ENCODE results near the gene MSRB3. TPM values are rescaled to one million over a fixed set of nuclear protein-coding genes. Genes with fewer than 3 reads are reported as not detected.
"Not testable (repeated sequence)": the region's sequence is repeated elsewhere in the genome, so short reads cannot be mapped to it uniquely, and the experiment has no call there.

MSRB3 gene
- total RNA-seq, 1 experiment from 2014 or later = 5.9 TPM

DNA sequence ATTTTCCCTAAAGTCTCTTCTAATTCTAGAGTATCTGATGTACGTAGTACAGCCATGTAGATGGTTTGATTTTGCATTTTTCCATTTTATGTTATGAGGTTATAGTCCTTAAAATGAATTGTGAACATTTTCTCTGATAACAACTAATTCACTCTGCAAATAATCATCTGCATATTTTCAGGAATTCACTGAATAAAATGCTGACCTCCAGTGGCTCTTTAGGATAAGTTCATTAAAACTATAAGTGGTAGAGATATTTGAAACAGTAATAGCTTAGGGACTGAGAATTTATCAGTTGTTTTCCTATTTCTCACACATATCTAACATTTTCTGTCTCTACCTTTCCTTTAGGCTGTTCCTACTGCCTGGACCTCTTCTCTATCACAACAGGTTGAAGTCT lies 4.4 kb downstream of the MSRB3 start:
- no TSS peak for BruUV-seq (replicated peaks)
- DNase-seq (no peak), ATAC-seq (no peak)
- Histone ChIP-seq H3K9me2 (replicated peaks; ENCODE audit: low read length) (no peaks in the 10 kb centered on the region), H3K9me3 (ENCODE audit: low read length) (no peaks in the 10 kb centered on the region), H3K27ac (ENCODE audit: low read length) (no peak overlapping the region), H3K9ac (ENCODE audit: low read length) (no peak overlapping the region), H3K4me1 (ENCODE audit: insufficient read depth, low read length) (peaks cover 5% of the 10 kb centered on the region; the same call in 1 of the 2 replicates), H3K36me3 (ENCODE audit: low read depth, low read length) (no peaks in the 10 kb centered on the region), H3K79me2 (ENCODE audit: low read length) (0 out of 2 replicates have a peak, but pooled peaks cover 5% of the 10 kb centered on the region), H4K20me1 (ENCODE audit: low read length) (no peaks in the 10 kb centered on the region), H3F3A (ENCODE audit: low read length, unreplicated experiment) (no peaks in the 10 kb centered on the region), H3K27me3 (ENCODE audit: low read length) (no peaks in the 10 kb centered on the region), H3K4me2 (ENCODE audit: low read length) (no peak overlapping the region), H2AFZ (ENCODE audit: low read length) (no peak overlapping the region), H3K4me3 (ENCODE audit: low read length) (no peak overlapping the region)
- TF ChIP-seq EZH2phosphoT487 (IDR thresholded peaks at IDR 0.05; ENCODE audit: borderline replicate concordance, low read length) (no peak), EZH2 (IDR thresholded peaks at IDR 0.05; ENCODE audit: low read length, unreplicated experiment) (no peak)
- TF ChIP-seq, protein P1, sequence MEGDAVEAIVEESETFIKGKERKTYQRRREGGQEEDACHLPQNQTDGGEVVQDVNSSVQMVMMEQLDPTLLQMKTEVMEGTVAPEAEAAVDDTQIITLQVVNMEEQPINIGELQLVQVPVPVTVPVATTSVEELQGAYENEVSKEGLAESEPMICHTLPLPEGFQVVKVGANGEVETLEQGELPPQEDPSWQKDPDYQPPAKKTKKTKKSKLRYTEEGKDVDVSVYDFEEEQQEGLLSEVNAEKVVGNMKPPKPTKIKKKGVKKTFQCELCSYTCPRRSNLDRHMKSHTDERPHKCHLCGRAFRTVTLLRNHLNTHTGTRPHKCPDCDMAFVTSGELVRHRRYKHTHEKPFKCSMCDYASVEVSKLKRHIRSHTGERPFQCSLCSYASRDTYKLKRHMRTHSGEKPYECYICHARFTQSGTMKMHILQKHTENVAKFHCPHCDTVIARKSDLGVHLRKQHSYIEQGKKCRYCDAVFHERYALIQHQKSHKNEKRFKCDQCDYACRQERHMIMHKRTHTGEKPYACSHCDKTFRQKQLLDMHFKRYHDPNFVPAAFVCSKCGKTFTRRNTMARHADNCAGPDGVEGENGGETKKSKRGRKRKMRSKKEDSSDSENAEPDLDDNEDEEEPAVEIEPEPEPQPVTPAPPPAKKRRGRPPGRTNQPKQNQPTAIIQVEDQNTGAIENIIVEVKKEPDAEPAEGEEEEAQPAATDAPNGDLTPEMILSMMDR (conservative IDR thresholded peaks at IDR 0.05; ENCODE audit: low read depth, low read length) = peak; percentile 53
- ChIA-PET CTCF (interaction anchor here (1.0 kb wide), 1 partner anchor 18 kb away, joined by 5 read pairs; no protein-coding TSS in a partner anchor), POLR2A (ENCODE audit: unreplicated experiment) (interaction anchor here (0.7 kb wide), 1 partner anchor 487 kb away, joined by 6 read pairs; no protein-coding TSS in a partner anchor)
- intact Hi-C loops (cut with micrococcal nuclease) = loop anchor here (5.0 kb wide), 1 partner anchor 391 kb away; no protein-coding TSS in a partner anchor

DNA sequence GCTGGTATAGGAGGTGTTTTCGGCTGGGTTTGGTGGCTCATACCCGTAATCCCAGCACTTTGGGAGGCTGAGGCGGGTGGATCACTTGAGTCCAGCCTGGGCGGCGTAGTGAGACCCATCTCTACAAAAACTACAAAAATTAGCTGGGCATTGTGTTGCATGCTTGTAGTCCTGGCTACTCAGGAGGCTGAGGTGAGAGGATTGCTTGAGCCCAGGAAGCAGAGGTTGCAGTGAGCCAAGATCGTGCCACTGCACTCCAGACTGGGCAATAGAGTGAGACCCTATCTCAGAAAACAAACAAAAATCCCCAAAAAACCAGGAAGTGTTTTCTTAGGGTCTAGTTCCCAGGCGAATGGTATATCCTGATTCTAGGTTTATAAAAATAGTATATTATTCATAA lies 7.0 kb downstream of the MSRB3 start:
- H3K9ac ChIP-seq (ENCODE audit: low read length); ATAC-seq; POLR2A ChIA-PET (ENCODE audit: unreplicated experiment); H3F3A ChIP-seq (ENCODE audit: low read length, unreplicated experiment); intact Hi-C loops (cut with micrococcal nuclease); H2AFZ ChIP-seq (ENCODE audit: low read length); H3K4me2 ChIP-seq (ENCODE audit: low read length); H3K4me1 ChIP-seq (ENCODE audit: insufficient read depth, low read length); H4K20me1 ChIP-seq (ENCODE audit: low read length); H3K36me3 ChIP-seq (ENCODE audit: low read depth, low read length); H3K9me2 ChIP-seq (replicated peaks; ENCODE audit: low read length); H3K79me2 ChIP-seq (ENCODE audit: low read length); H3K27ac ChIP-seq (ENCODE audit: low read length); H3K27me3 ChIP-seq (ENCODE audit: low read length); H3K4me3 ChIP-seq (ENCODE audit: low read length); H3K9me3 ChIP-seq (ENCODE audit: low read length); BruUV-seq (replicated peaks); DNase-seq; CTCF ChIA-PET: not testable (repeated sequence)

DNA sequence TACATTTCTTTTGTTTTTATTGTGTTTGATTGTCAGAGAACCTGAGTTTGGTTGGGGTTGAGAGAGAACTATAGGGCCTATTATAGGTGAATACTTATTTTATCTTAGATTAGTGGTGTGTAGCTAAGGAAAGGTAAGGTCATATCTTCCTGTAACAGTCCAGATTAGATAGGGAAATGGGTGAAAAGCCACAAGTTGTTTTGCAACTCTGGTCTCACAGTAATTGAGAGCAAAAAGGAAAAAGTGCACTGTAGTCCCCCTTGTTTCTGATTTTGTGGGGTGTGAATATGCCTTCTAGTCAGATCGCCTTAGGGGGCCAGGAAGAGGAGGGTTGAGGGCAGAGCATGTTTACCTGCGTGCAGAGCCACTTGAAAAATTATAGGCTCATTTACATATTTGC lies 8.9 kb downstream of the MSRB3 start:
- H3K27me3 ChIP-seq (ENCODE audit: low read length) = no peaks in the 10 kb centered on the region
- intact Hi-C loops (cut with micrococcal nuclease) = no loop called here
- H2AFZ ChIP-seq (ENCODE audit: low read length) = no peak overlapping the region
- H3K27ac ChIP-seq (ENCODE audit: low read length) = no peak overlapping the region
- no peaks in the 10 kb centered on the region for H4K20me1 ChIP-seq (ENCODE audit: low read length)
- no peaks in the 10 kb centered on the region for H3K36me3 ChIP-seq (ENCODE audit: low read depth, low read length)
- no TSS peak for BruUV-seq (replicated peaks)
- POLR2A ChIA-PET (ENCODE audit: unreplicated experiment) = interaction anchor here (0.6 kb wide), 1 partner anchor 498 kb away, joined by 4 read pairs; no protein-coding TSS in a partner anchor
- no peaks in the 10 kb centered on the region for H3F3A ChIP-seq (ENCODE audit: low read length, unreplicated experiment)
- no peaks in the 10 kb centered on the region for H3K9me3 ChIP-seq (ENCODE audit: low read length)
- H3K4me3 ChIP-seq (ENCODE audit: low read length) = no peak overlapping the region
- ATAC-seq (no peak), DNase-seq (no peak)
- no peak overlapping the region for H3K9ac ChIP-seq (ENCODE audit: low read length)
- TF ChIP-seq, protein P1 (conservative IDR thresholded peaks at IDR 0.05; ENCODE audit: low read depth, low read length) = no peak
- TF ChIP-seq EZH2phosphoT487 (IDR thresholded peaks at IDR 0.05; ENCODE audit: borderline replicate concordance, low read length) (no peak), EZH2 (IDR thresholded peaks at IDR 0.05; ENCODE audit: low read length, unreplicated experiment) (no peak)
- H3K9me2 ChIP-seq (replicated peaks; ENCODE audit: low read length) = no peaks in the 10 kb centered on the region
- H3K79me2 ChIP-seq (ENCODE audit: low read length) = no peaks in the 10 kb centered on the region
- no peaks in the 10 kb centered on the region for H3K4me1 ChIP-seq (ENCODE audit: insufficient read depth, low read length)
- H3K4me2 ChIP-seq (ENCODE audit: low read length) = no peak overlapping the region
- CTCF ChIA-PET = no interaction called here

Measured in PC-3 (cell line).